Measurements from ENCODE around the gene TIGAR. TPM values are rescaled to one million over a fixed set of nuclear protein-coding genes. Genes with fewer than 3 reads are reported as not detected.
A peak's percentile ranks its signal among the peaks of the same experiment; 100 is the strongest.

TIGAR gene, protein sequence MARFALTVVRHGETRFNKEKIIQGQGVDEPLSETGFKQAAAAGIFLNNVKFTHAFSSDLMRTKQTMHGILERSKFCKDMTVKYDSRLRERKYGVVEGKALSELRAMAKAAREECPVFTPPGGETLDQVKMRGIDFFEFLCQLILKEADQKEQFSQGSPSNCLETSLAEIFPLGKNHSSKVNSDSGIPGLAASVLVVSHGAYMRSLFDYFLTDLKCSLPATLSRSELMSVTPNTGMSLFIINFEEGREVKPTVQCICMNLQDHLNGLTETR
- total RNA-seq, result 15.4 and 18.1 TPM in 2 replicates
- long read RNA-seq, transcript TIGAR-201 (6 exons, 2,782 nt), result major isoform, 61 of 65 reads
- long read RNA-seq, partial matches to known transcripts, result 0 of 65 reads
- long read RNA-seq, other reads (novel, unspliced or antisense), result 4 of 65 reads

DNA sequence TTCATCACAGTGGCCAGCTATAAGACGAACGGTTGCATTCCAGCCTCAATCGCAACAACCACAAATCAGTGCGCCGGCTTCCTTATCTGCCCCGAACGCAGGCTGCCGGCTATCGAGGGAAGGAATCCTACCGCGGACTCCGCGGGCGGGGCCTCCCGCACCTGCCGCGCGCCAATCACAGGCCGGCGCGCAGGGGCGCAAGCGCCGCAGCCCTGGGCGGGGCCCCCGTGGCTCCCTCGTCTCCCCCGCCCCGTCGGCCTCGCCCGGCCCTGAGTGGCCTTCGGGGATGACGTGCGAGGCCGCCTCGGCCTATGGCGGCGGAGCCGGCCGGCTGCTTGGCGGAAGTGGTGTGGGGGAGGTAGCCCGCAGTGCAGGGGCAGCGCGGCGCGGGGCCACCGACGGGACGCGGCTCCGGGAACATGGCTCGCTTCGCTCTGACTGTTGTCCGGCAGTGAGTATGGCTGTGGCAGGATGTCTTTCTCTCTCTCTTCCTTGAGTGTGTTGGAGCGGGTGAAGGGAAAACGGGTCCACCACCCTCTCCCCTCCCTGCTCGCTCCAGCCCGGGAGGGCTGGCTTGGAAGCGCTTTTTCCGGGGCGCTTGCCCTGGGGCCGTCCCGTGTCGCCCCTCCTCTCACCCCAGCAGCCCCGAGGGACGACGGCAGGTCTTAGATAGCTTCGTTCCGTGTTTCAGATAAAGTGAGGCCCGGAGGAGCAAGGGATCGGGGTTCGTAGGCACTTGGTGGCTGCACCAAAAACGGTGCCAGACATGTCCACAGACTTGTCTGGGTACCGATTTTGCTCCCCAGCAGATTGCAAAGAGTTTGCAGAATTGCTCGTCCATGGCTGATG is at the start of gene TIGAR:
Gene TIGAR (plus strand): TSS at position 361 of the 849 bp plus-strand sequence. CDS start 59 bp downstream, at position 420.
- H3K4me3 Mint-ChIP-seq, result peak within 1 kb of the TSS; percentile 88
- no peaks in the 10 kb centered on the region for H3K27me3 Mint-ChIP-seq (ENCODE audit: low read depth)
- TF ChIP-seq, protein P1, sequence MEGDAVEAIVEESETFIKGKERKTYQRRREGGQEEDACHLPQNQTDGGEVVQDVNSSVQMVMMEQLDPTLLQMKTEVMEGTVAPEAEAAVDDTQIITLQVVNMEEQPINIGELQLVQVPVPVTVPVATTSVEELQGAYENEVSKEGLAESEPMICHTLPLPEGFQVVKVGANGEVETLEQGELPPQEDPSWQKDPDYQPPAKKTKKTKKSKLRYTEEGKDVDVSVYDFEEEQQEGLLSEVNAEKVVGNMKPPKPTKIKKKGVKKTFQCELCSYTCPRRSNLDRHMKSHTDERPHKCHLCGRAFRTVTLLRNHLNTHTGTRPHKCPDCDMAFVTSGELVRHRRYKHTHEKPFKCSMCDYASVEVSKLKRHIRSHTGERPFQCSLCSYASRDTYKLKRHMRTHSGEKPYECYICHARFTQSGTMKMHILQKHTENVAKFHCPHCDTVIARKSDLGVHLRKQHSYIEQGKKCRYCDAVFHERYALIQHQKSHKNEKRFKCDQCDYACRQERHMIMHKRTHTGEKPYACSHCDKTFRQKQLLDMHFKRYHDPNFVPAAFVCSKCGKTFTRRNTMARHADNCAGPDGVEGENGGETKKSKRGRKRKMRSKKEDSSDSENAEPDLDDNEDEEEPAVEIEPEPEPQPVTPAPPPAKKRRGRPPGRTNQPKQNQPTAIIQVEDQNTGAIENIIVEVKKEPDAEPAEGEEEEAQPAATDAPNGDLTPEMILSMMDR (conservative IDR thresholded peaks at IDR 0.05), result no peak
- no peaks in the 10 kb centered on the region for H3K36me3 Mint-ChIP-seq (ENCODE audit: low read depth)
- peaks cover 38% of the 10 kb centered on the region for H3K4me1 Mint-ChIP-seq
- no peaks in the 10 kb centered on the region for H3K9me3 Mint-ChIP-seq
- H3K27ac Mint-ChIP-seq (ENCODE audit: unreplicated experiment), result peak within 1 kb of the TSS; percentile 98
- peak; percentile 81 for DNase-seq (ENCODE audit: low read depth, low spot score)

DNA sequence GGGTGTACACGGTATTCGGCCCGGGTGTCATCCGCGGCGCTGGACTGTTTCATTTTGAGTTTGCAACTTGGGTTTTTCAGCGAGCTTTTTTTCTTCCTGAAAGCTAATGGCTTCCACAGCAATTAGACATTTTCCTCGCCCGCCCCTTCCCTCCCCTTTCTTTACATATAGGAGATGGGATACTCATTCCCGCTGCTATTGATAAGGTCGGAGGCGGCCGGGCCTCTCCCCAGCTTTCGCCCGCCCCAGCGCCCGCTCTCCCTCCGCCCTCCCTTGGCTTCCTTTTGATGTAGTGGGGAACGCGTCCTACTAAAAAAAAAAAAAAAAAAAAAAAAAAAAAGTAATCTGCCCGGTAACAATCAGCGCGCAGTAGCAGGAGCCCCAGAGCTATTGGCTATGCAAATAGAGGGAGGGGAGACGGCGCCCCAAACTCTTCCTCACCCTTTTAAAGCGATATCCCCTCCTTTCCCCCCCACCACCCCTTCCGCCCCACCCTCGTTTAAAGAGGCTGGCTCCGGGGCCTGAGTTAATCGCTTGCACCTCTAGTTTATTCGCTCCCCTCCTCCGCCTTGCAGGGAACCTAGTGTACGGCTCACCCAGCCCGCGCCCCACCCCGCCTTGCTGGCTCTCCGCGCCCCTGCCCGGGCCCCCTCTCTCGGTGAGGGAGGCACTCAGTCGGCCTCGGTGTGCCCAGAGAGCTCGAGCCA is 49.1 kb upstream of the TIGAR start:
- DNase-seq (ENCODE audit: low read depth, low spot score), result peak; percentile 60
- Mint-ChIP-seq H3K27ac (ENCODE audit: unreplicated experiment) (peak overlapping the region; percentile 96), H3K4me3 (peak overlapping the region; percentile 99), H3K27me3 (ENCODE audit: low read depth) (peaks cover 46% of the 10 kb centered on the region), H3K9me3 (no peaks in the 10 kb centered on the region), H3K36me3 (ENCODE audit: low read depth) (peaks cover 7% of the 10 kb centered on the region), H3K4me1 (peaks cover 47% of the 10 kb centered on the region)
- TF ChIP-seq, protein P1 (conservative IDR thresholded peaks at IDR 0.05), result no peak

DNA sequence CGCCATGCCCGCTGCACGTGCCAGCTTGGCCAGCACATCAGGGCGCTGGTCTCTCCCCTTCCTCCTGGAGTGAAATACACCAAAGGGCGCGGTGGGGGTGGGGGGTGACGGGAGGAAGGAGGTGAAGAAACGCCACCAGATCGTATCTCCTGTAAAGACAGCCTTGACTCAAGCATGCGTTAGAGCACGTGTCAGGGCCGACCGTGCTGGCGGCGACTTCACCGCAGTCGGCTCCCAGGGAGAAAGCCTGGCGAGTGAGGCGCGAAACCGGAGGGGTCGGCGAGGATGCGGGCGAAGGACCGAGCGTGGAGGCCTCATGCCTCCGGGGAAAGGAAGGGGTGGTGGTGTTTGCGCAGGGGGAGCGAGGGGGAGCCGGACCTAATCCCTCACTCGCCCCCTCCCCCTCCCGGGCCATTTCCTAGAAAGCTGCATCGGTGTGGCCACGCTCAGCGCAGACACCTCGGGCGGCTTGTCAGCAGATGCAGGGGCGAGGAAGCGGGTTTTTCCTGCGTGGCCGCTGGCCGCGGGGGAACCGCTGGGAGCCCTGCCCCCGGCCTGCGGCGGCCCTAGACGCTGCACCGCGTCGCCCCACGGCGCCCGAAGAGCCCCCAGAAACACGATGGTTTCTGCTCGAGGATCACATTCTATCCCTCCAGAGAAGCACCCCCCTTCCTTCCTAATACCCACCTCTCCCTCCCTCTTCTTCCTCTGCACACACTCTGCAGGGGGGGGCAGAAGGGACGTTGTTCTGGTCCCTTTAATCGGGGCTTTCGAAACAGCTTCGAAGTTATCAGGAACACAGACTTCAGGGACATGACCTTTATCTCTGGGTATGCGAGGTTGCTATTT is 48.4 kb upstream of the TIGAR start:
- peaks cover 39% of the 10 kb centered on the region for H3K27me3 Mint-ChIP-seq (ENCODE audit: low read depth)
- TF ChIP-seq, protein P1 (conservative IDR thresholded peaks at IDR 0.05), result no peak
- H3K36me3 Mint-ChIP-seq (ENCODE audit: low read depth), result peaks cover 11% of the 10 kb centered on the region
- DNase-seq (ENCODE audit: low read depth, low spot score), result peak; percentile 63
- peak overlapping the region; percentile 99 for H3K4me3 Mint-ChIP-seq
- peak overlapping the region; percentile 96 for H3K27ac Mint-ChIP-seq (ENCODE audit: unreplicated experiment)
- peaks cover 51% of the 10 kb centered on the region for H3K4me1 Mint-ChIP-seq
- H3K9me3 Mint-ChIP-seq, result no peaks in the 10 kb centered on the region

DNA sequence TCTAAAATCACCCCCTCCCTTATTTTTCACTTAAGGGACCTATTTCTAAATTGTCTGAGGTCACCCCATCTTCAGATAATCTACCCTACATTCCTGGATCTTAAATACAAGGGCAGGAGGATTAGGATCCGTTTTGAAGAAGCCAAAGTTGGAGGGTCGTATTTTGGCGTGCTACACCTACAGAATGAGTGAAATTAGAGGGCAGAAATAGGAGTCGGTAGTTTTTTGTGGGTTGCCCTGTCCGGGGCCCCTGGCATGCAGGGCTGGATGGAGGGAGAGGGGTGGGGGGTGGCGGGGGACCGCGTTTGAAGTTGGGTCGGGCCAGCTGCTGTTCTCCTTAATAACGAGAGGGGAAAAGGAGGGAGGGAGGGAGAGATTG is 47.8 kb upstream of the TIGAR start:
- H3K4me3 Mint-ChIP-seq, result peak overlapping the region; percentile 99
- TF ChIP-seq, protein P1 (conservative IDR thresholded peaks at IDR 0.05), result no peak
- no peaks in the 10 kb centered on the region for H3K9me3 Mint-ChIP-seq
- peak overlapping the region; percentile 84 for H3K27ac Mint-ChIP-seq (ENCODE audit: unreplicated experiment)
- H3K27me3 Mint-ChIP-seq (ENCODE audit: low read depth), result peaks cover 33% of the 10 kb centered on the region
- no peak for DNase-seq (ENCODE audit: low read depth, low spot score)
- H3K36me3 Mint-ChIP-seq (ENCODE audit: low read depth), result peaks cover 15% of the 10 kb centered on the region
- peaks cover 56% of the 10 kb centered on the region for H3K4me1 Mint-ChIP-seq

All from neural crest cell (in vitro differentiated cells).